Measurements from ENCODE around the gene TXN2.

DNA sequence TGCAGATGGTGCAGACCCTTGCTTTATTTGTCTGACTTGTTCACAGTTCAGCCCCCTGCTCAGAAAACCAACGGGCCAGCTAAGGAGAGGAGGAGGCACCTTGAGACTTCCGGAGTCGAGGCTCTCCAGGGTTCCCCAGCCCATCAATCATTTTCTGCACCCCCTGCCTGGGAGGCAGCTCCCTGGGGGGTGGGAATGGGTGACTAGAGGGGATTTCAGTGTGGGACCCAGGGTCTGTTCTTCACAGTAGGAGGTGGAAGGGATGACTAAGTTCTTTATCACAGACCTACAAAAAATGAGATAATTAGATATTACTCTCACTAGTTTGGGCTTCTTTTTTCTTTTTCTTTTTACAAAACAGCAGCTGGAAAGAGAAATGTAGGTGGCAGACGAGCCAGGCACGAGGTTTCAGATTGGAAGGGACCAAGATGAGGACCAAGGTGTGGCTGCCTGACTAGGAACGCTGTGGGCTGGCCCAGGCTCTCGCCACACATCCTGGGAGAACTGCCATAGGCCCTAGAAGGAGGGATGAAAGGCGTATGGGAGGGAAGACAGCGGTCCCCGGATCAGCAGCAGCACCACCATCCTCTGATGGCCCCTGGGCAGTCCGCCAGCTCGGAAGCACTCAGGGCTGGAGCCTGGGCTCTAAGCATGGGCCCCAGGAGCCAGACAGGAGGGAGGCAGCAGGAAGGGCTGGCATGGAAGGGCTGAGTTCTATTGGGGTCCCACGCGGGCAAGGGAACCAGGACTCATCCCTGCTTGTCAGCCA lies 14.2 kb downstream of the TXN2 start:
- TF ChIP-seq, protein P1, sequence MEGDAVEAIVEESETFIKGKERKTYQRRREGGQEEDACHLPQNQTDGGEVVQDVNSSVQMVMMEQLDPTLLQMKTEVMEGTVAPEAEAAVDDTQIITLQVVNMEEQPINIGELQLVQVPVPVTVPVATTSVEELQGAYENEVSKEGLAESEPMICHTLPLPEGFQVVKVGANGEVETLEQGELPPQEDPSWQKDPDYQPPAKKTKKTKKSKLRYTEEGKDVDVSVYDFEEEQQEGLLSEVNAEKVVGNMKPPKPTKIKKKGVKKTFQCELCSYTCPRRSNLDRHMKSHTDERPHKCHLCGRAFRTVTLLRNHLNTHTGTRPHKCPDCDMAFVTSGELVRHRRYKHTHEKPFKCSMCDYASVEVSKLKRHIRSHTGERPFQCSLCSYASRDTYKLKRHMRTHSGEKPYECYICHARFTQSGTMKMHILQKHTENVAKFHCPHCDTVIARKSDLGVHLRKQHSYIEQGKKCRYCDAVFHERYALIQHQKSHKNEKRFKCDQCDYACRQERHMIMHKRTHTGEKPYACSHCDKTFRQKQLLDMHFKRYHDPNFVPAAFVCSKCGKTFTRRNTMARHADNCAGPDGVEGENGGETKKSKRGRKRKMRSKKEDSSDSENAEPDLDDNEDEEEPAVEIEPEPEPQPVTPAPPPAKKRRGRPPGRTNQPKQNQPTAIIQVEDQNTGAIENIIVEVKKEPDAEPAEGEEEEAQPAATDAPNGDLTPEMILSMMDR (conservative IDR thresholded peaks at IDR 0.05 in 1 of 2, IDR thresholded peaks at IDR 0.05 in 1 of 2; ENCODE audit: extremely low read depth in 1 of 2, insufficient read depth in 1 of 2, low read depth in 1 of 2, low read length in 2 of 2): no peak
- TF ChIP-seq EZH2 (IDR thresholded peaks at IDR 0.05; ENCODE audit: borderline replicate concordance, low read length): no peak
